Cardiac muscle cell (in vitro differentiated cells and primary cell): ENCODE measurements around the gene CDH4. TPM values are rescaled to one million over a fixed set of nuclear protein-coding genes. Genes with fewer than 3 reads are reported as not detected.
A peak's percentile ranks its signal among the peaks of the same experiment; 100 is the strongest.

Experiments
- DNase-seq, 2 donors: peaks; one replicate each; pipeline versions ENCODE4 v3.0.0 to v3.0.0-alpha.2; 2010 to 2017; ENCODE audit warnings: low read depth in 1 of 2, low spot score in 1 of 2
- H3K27ac ChIP-seq: fragments of 200-600 bp; sonication (generic); 2 replicates; pipeline ENCODE4 v1.5.1; 2016
- H3K27me3 ChIP-seq: fragments of 200-600 bp; sonication (generic); 2 replicates; pipeline ENCODE4 v1.6.0; 2016; ENCODE audit warnings: control low read depth
- H3K36me3 ChIP-seq: fragments of 200-600 bp; sonication (generic); 2 replicates; pipeline ENCODE4 v1.5.1; 2016; ENCODE audit warnings: control low read depth
- H3K4me1 ChIP-seq: fragments of 200-600 bp; sonication (generic); 2 replicates; pipeline ENCODE4 v1.8.1; 2017; ENCODE audit warnings: low read depth, mild to moderate bottlenecking, mixed run types
- H3K4me3 ChIP-seq: fragments of 200-600 bp; sonication (generic); 2 replicates; pipeline ENCODE4 v1.5.1; 2016; ENCODE audit warnings: mild to moderate bottlenecking
- H3K9me3 ChIP-seq: fragments of 200-600 bp; sonication (generic); 2 replicates; pipeline ENCODE4 v1.5.1; 2017; ENCODE audit warnings: low read depth, mild to moderate bottlenecking, control low read depth
- polyA plus RNA-seq: library from polyadenylated mRNA; unstranded; fragments of >200 nt; fragmentation: Nextera tagmentation; extraction: Ambion mirVana; gene quantifications from 2 replicates; pipeline ENCODE4 v1.2.1, GENCODE V29; 2016
- total RNA-seq: library from RNA; depleted of rRNA; stranded (reverse); fragments of >200 nt; gene quantifications from 2 replicates; pipeline ENCODE4 v1.2.3, GENCODE V29; 2016
- TF ChIP-seq, protein P1 (sequence below): IDR thresholded peaks from 2 replicates; pipeline ENCODE4 v1.5.1; 2012; ENCODE audit warnings: low read depth, mild to moderate bottlenecking, low read length

CDH4 gene
- total and polyA plus RNA-seq, 2 experiments from 2014 or later: 0.43 to 0.80 TPM

DNA sequence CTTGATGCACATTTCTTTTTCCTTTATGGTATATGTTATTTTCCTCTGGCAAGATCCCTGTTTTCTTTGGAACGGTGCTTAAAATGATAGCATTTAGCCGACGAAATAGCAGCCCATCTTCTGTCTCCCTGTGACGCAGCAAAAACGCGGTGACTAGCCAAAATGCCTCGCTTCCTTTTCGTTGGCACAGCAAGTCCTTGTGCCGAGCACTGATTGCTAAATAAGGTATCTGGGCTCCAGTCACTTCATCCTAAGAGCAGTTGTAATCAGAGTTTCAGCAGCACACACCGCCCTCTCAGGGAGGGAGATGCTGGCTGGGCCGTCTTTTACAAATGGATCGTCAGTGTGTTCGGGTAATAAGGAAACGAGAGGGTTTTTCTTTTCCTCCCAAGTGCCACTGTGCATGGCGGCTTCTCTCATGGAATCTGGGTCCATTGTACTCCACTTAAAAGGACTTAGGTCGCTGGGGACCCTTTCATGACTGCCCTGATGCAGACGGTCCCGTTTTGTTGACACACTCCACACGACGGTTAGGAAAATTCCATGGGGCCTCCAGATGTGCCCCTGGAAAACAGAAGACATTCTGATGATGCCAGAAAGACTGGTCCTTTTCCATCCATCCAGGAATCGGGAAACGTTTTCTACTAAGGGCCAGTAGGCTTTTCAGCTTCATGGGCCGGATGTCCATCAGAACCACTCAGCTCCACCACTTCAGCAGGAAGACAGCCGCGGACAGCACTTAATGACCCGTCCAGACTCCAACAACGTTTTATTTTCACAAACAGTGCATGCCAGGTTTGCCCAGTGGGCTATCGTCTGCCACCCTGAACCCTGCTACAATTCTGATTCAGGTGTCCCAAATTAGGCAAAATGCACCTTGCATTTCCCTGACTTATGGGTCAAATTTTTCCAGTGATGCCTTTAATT lies 185.5 kb downstream of the CDH4 start:
- Histone ChIP-seq H3K4me3 (no peak overlapping the region), H3K36me3 (no peaks in the 10 kb centered on the region), H3K9me3 (no peaks in the 10 kb centered on the region), H3K4me1 (peaks cover 9% of the 10 kb centered on the region), H3K27me3 (no peaks in the 10 kb centered on the region), H3K27ac (peak overlapping the region; percentile 8)
- DNase-seq: peak; percentile 61 to 94
- TF ChIP-seq, protein P1, sequence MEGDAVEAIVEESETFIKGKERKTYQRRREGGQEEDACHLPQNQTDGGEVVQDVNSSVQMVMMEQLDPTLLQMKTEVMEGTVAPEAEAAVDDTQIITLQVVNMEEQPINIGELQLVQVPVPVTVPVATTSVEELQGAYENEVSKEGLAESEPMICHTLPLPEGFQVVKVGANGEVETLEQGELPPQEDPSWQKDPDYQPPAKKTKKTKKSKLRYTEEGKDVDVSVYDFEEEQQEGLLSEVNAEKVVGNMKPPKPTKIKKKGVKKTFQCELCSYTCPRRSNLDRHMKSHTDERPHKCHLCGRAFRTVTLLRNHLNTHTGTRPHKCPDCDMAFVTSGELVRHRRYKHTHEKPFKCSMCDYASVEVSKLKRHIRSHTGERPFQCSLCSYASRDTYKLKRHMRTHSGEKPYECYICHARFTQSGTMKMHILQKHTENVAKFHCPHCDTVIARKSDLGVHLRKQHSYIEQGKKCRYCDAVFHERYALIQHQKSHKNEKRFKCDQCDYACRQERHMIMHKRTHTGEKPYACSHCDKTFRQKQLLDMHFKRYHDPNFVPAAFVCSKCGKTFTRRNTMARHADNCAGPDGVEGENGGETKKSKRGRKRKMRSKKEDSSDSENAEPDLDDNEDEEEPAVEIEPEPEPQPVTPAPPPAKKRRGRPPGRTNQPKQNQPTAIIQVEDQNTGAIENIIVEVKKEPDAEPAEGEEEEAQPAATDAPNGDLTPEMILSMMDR: no peak

DNA sequence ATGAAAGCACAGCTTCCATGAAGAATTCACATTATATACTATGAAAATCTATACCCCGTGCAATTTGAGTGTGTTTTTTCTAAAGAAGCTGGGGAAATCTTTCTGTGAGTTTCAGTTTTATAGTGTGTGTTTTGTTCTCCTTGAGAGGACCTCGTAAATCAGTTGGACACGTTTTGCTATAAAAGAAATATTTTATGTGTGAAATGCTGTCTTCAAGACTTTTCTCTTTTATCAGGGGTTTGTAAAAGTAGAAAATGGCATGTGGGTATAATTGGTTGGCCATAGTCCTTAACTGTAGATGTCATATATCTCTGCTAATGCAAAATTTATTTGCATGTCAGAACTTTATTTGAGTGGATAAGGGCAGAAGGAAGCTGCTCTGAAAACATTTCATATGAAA lies 186.2 kb downstream of the CDH4 start:
- Histone ChIP-seq H3K27ac (no peak overlapping the region), H3K4me1 (peaks cover 9% of the 10 kb centered on the region), H3K9me3 (no peaks in the 10 kb centered on the region), H3K4me3 (no peak overlapping the region), H3K36me3 (no peaks in the 10 kb centered on the region), H3K27me3 (no peaks in the 10 kb centered on the region)
- TF ChIP-seq, protein P1: no peak
- no peak for DNase-seq

DNA sequence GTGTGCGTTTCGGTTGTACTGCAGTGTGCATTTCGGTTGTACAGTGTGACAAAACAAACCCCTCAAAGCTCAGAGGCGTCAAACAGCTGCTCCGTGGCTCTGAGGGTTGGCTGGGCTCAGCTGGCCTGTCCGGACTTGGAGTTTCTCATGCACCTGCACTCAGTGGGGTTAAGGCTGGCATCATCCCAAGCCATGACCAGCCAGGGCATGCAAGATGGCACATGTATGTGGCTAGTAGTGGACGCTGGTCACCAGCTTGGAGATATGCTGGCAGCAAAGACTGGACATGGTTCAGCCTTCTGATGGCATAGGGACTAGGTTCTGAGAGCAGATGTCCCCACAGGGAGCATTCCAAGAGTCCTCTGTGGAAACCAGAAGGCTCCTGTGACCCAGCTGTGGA lies 187.2 kb downstream of the CDH4 start:
- TF ChIP-seq, protein P1: no peak
- DNase-seq: no peak
- H3K27me3 ChIP-seq: no peaks in the 10 kb centered on the region
- H3K36me3 ChIP-seq: no peaks in the 10 kb centered on the region
- H3K4me1 ChIP-seq: peaks cover 9% of the 10 kb centered on the region
- H3K27ac ChIP-seq: no peak overlapping the region
- H3K4me3 ChIP-seq: no peak overlapping the region
- no peaks in the 10 kb centered on the region for H3K9me3 ChIP-seq

DNA sequence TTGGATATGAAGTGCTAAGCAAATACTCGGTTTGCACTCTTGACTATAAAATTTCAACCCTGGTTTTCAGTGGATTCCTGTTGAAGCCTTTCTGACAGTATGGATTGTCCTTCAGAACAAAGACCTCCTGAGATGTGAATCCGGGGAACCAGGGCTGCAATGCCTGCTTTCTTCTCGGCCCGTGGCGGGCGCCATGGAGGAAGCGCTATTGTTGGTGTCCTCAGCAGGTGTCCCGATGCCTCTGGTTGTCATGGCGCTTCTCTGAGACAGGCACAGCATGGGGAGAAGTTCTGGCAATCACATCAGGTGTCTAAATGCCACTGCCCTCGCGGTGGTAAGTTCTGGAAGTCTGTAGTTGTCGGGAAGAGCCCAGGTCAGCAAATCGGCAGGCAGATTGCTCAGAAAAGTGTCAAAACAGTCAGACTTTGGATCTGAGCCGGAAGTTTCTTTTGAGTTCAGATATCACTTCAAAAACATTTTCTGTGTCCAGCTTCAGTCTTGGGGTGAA lies 188.5 kb downstream of the CDH4 start:
- H3K4me3 ChIP-seq: no peak overlapping the region
- DNase-seq: no peak
- H3K27me3 ChIP-seq: no peaks in the 10 kb centered on the region
- H3K36me3 ChIP-seq: no peaks in the 10 kb centered on the region
- TF ChIP-seq, protein P1: no peak
- H3K27ac ChIP-seq: no peak overlapping the region
- H3K9me3 ChIP-seq: no peaks in the 10 kb centered on the region
- H3K4me1 ChIP-seq: peaks cover 5% of the 10 kb centered on the region

DNA sequence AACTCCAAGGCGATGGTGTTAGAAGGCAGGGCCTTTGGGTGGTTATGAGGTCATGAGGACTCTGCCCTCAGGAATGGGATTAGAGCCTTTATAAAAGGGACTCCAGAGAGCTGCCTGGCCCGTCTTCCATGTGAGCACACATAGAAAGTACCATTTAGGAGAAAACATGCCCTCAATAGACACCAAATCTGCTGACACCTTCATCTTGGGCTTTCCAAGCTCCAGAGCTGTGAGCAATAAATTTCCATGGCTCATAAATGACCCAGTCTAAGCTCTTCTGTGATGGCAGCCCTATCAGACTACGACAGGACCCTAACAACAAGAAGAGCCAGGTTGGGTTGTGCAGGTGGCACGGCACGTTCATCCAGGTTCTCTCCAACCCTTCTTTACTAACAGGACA lies 189.5 kb downstream of the CDH4 start:
- Histone ChIP-seq H3K36me3 (no peaks in the 10 kb centered on the region), H3K9me3 (no peaks in the 10 kb centered on the region), H3K27me3 (no peaks in the 10 kb centered on the region), H3K4me1 (peaks cover 5% of the 10 kb centered on the region), H3K27ac (no peak overlapping the region), H3K4me3 (no peak overlapping the region)
- TF ChIP-seq, protein P1: no peak
- no peak for DNase-seq
